K562 (cell line): ENCODE data around the gene ATP5MG. TPM values are rescaled to one million over a fixed set of nuclear protein-coding genes. Genes with fewer than 3 reads are reported as not detected.

Experiments used
- ATAC-seq: fragments of 200-7000 bp; cut with Tn5 transposase; 3 replicates; pipeline ENCODE4 v1.9.1; 2020; ENCODE audit warnings: moderate library complexity
- BruUV-seq: library from RNA; stranded (reverse); fragments of 400-500 nt; replicated peaks from 2 replicates; lab custom pipeline; 2021; lab: Mats Ljungman, UMichigan
- CTCF ChIA-PET: fragments of 300-600 bp; formaldehyde crosslinking; extraction: SDS; loops from one replicate; lab custom pipeline; 2021; ENCODE audit warnings: low intra/inter-chr PET ratio; lab: Yijun Ruan, JAX
- POLR2A ChIA-PET: fragments of 300-600, 350-650 bp; sonication (Branson Sonifier 250); formaldehyde crosslinking; extraction: SDS; loops from one replicate; lab custom pipeline; 2021; ENCODE audit warnings: antibody characterized with exemption, inconsistent platforms; lab: Yijun Ruan, JAX
- DNase-seq, 4 experiments: peaks; one replicate each; pipeline versions ENCODE4 v3.0.0 to v3.0.0-alpha.2; 2011 to 2018; ENCODE audit warnings: low spot score in 3 of 4, mixed read lengths in 3 of 4; ENCODE audit errors: extremely low read depth in 1 of 4
- FAIRE-seq: peaks from 2 replicates; lab custom pipeline; 2011; peaks lifted over from hg19 to GRCh38; lab: Jason Lieb, UNC
- H2AFZ ChIP-seq: 2 replicates; pipeline ENCODE4 v1.6.0; 2011; ENCODE audit warnings: low read depth, low read length, control low read depth, inconsistent platforms
- H3K27ac ChIP-seq: fragments of 200-600 bp; 3 replicates; pipeline ENCODE4 v1.8.0; 2011; ENCODE audit warnings: low read depth, mild to moderate bottlenecking, control low read depth, inconsistent platforms, low read length, moderate library complexity, mixed read lengths; ENCODE audit errors: extremely low read depth
- H3K27me3 ChIP-seq, 2 experiments: fragments of 300-600 bp in 1 of 2; 2 replicates in 1 of 2; 3 replicates in 1 of 2; pipeline versions ENCODE4 v1.6.0 to v1.8.0; 2011; ENCODE audit warnings: inconsistent platforms in 2 of 2, low read length in 2 of 2, mild to moderate bottlenecking in 1 of 2, mixed read lengths in 1 of 2, moderate library complexity in 1 of 2; ENCODE audit not compliant: control insufficient read depth in 2 of 2, insufficient read depth in 2 of 2
- H3K36me3 ChIP-seq: fragments of 300-600 bp; 3 replicates; pipeline ENCODE4 v1.8.0; 2011; ENCODE audit warnings: mild to moderate bottlenecking, low read length, inconsistent platforms; ENCODE audit not compliant: control insufficient read depth, insufficient read depth
- H3K4me1 ChIP-seq, 2 experiments: fragments of 200-600 bp in 1 of 2; replicated peaks in 1 of 2; 2 replicates in 1 of 2; 3 replicates in 1 of 2; pipeline versions ENCODE4 v1.5.1 to v1.8.0; 2011; ENCODE audit warnings: inconsistent platforms in 2 of 2, low read length in 2 of 2, mild to moderate bottlenecking in 1 of 2, mixed read lengths in 1 of 2, moderate library complexity in 1 of 2; ENCODE audit not compliant: control insufficient read depth in 2 of 2, insufficient read depth in 2 of 2
- H3K4me2 ChIP-seq: 2 replicates; pipeline ENCODE4 v1.6.1; 2011; ENCODE audit warnings: low read length, control low read depth, inconsistent platforms, mixed read lengths; ENCODE audit not compliant: insufficient read depth
- H3K4me3 ChIP-seq: fragments of 200-600 bp; sonication (generic), shearing (Covaris generic); 2 replicates; pipeline ENCODE4 v1.5.1; 2016; ENCODE audit warnings: control low read depth, inconsistent platforms
- H3K79me2 ChIP-seq: fragments of 200-600 bp; 3 replicates; pipeline ENCODE4 v1.8.0; 2011; ENCODE audit warnings: low read length, inconsistent platforms; ENCODE audit not compliant: control insufficient read depth, insufficient read depth
- H3K9ac ChIP-seq, 2 experiments: 2 replicates each; pipeline versions ENCODE4 v1.6.0 to v1.6.1; 2011; ENCODE audit warnings: low read depth in 2 of 2, low read length in 2 of 2, control low read depth in 1 of 2, inconsistent platforms in 1 of 2, mild to moderate bottlenecking in 1 of 2, mixed read lengths in 1 of 2; ENCODE audit not compliant: insufficient read depth in 1 of 2
- H3K9me1 ChIP-seq: one replicate; pipeline ENCODE4 v1.6.0; 2011; ENCODE audit warnings: inconsistent platforms, mild to moderate bottlenecking, low read length, moderate library complexity; ENCODE audit not compliant: control insufficient read depth, insufficient read depth
- H3K9me3 ChIP-seq: replicated peaks from 2 replicates; pipeline ENCODE4 v1.5.1; 2011; ENCODE audit warnings: low read depth, low read length, inconsistent platforms; ENCODE audit not compliant: control insufficient read depth, insufficient read depth
- H4K20me1 ChIP-seq: replicated peaks from 2 replicates; pipeline ENCODE4 v1.6.1; 2011; ENCODE audit warnings: low read length, inconsistent platforms, mixed read lengths; ENCODE audit not compliant: control insufficient read depth, insufficient read depth
- BHLHE40 ChIP-seq: IDR thresholded peaks from 2 replicates; pipeline ENCODE4 v1.6.1; 2011; ENCODE audit warnings: low read length, improper control_type of control experiment
- CCAR2 ChIP-seq: fragments of 200-400 bp; formaldehyde crosslinking; IDR thresholded peaks from 2 replicates; pipeline ENCODE4 v1.6.1; 2017; ENCODE audit warnings: mild to moderate bottlenecking, low read depth, low read length
- GATAD2A ChIP-seq: fragments of 450-650 bp; IDR thresholded peaks from 2 replicates; pipeline ENCODE4 v1.6.1; 2017
- LCOR ChIP-seq: sonication (generic); formaldehyde crosslinking; IDR thresholded peaks from 2 replicates; pipeline ENCODE4 v1.8.0; 2022; ENCODE audit warnings: mild to moderate bottlenecking, missing genetic modification reagents
- RFX7 ChIP-seq: fragments of 250-450 bp; sonication (Bioruptor Pico); IDR thresholded peaks from 2 replicates; pipeline ENCODE4 v1.5.1; 2021; ENCODE audit warnings: mild to moderate bottlenecking
- SNIP1 ChIP-seq: fragments of 450-650 bp; IDR thresholded peaks from 2 replicates; pipeline ENCODE4 v1.7.1; 2017; ENCODE audit warnings: low read depth, mild to moderate bottlenecking
- TAF7 ChIP-seq: fragments of 450-650 bp; IDR thresholded peaks from 2 replicates; pipeline ENCODE4 v1.6.1; 2016; ENCODE audit warnings: missing genetic modification characterization, missing compliant biosample characterization
- ZNF197 ChIP-seq: fragments of 200-800 bp; sonication (Bioruptor generic); IDR thresholded peaks from 2 replicates; pipeline ENCODE4 v1.6.1; 2016; ENCODE audit warnings: low read depth, missing genetic modification characterization, missing compliant biosample characterization
- ZNF212 ChIP-seq: fragments of 450-650 bp; formaldehyde crosslinking; IDR thresholded peaks from 2 replicates; pipeline ENCODE4 v1.4.0; 2020; ENCODE audit warnings: mild to moderate bottlenecking
- WGBS: fragments of 100-300 bp; shearing (Covaris generic); methylation state at CpG from one replicate; pipeline ENCODE4 v1.1.6; 2016; ENCODE audit warnings: low coverage, mixed read lengths; ENCODE audit not compliant: insufficient coverage; ENCODE audit errors: missing lambda C conversion rate; 5-methylcytosine and 5-hydroxymethylcytosine counted together
- in situ Hi-C: fragments of 300-500 bp; cut with MboI; formaldehyde crosslinking; loops from 4 replicates; pipeline ENCODE4 v1.15.0; 2018; ENCODE audit warnings: inconsistent platforms, mixed read lengths
- intact Hi-C: fragments of 100-400 bp; cut with micrococcal nuclease; formaldehyde crosslinking; loops from 2 replicates; pipeline ENCODE4 v1.14.2; 2022
- polyA plus RNA-seq, 8 experiments: library from polyadenylated mRNA; depleted of rRNA in 4 of 8; stranded (reverse) in 5 of 8; unstranded in 3 of 8; fragments of >200 nt; fragmentation: Nextera tagmentation in 2 of 8; fragmentation: Illumina TruSeq in 1 of 8; extraction: Ambion mirVana in 2 of 8; extraction: Trizol in 1 of 8; gene quantifications; 2 replicates each; pipeline versions ENCODE4 v1.2.1 to v1.2.3, GENCODE V29; 2011 to 2014; ENCODE audit warnings: inconsistent platforms in 1 of 8, missing spikeins in 1 of 8
- total RNA-seq, 7 experiments: library from RNA; depleted of rRNA in 6 of 7; stranded (reverse); fragments of >200 nt in 6 of 7; fragmentation: Illumina TruSeq in 2 of 7; extraction: Trizol in 2 of 7; gene quantifications; 2 replicates each; pipeline versions ENCODE4 v1.2.1 to v1.2.3, GENCODE V29; 2011 to 2021; ENCODE audit warnings: low replicate concordance in 1 of 7
- TF ChIP-seq, protein P1 (sequence below), 2 experiments: fragments of 450-650 bp in 1 of 2; sonication (generic) in 1 of 2; formaldehyde crosslinking in 1 of 2; IDR thresholded peaks in 1 of 2; conservative IDR thresholded peaks in 1 of 2; 2 replicates each; pipeline versions ENCODE4 v1.6.1 to v1.8.1; 2016 to 2023; ENCODE audit warnings: mild to moderate bottlenecking in 2 of 2, moderate library complexity in 2 of 2, inconsistent platforms in 1 of 2, missing genetic modification reagents in 1 of 2
- TF ChIP-seq, protein P2 (sequence below), 3 experiments: fragments of 200-800 bp in 1 of 3; sonication (Bioruptor generic) in 1 of 3; sonication (generic) in 1 of 3; formaldehyde crosslinking in 1 of 3; IDR thresholded peaks; 2 replicates each; pipeline versions ENCODE4 v1.6.1 to v1.8.0; 2016 to 2022; ENCODE audit warnings: mild to moderate bottlenecking in 2 of 3, missing compliant biosample characterization in 2 of 3, missing genetic modification characterization in 2 of 3, missing genetic modification reagents in 1 of 3
- TF ChIP-seq, protein P3 (sequence below): IDR thresholded peaks from 2 replicates; pipeline ENCODE4 v1.6.1; 2011; ENCODE audit warnings: borderline replicate concordance, low read depth, mild to moderate bottlenecking, moderate library complexity, low read length; ENCODE audit not compliant: insufficient read depth, poor library complexity, severe bottlenecking
- TF ChIP-seq, protein P4 (sequence below), 2 experiments: fragments of 450-650 bp in 1 of 2; IDR thresholded peaks; 2 replicates each; pipeline ENCODE4 v1.6.1; 2011 to 2017; ENCODE audit warnings: low read depth in 2 of 2, antibody characterized with exemption in 1 of 2, borderline replicate concordance in 1 of 2, low read length in 1 of 2, mild to moderate bottlenecking in 1 of 2, mixed read lengths in 1 of 2; ENCODE audit not compliant: control insufficient read depth in 1 of 2

ATP5MG gene
- total and polyA plus RNA-seq, 9 of the 15 experiments (the other 6 are each of a cell fraction or from before 2014, with no cell fraction given): 301 to 2,138 (median 434) TPM

DNA sequence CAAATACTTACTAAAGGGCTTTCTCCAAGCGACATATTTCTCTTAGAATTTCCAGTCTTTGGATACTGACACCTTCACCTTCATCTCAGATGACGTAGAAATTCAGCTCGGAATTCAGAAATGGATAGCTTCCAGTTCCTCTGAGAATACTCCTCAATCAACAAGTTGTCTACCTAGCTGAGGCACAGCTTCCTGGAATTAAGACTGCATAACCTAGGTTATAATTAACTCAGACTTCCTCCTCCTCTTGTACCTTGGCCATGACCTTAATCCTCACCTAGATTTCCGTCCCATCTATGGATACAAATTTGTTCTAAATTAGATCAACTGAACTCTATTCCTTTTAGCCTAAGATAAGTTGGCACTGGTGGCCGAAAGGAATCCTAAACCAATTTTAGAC is 17.4 kb downstream of the ATP5MG start:
- ChIA-PET POLR2A (interaction anchor here (1.1 to 1.5 kb wide), 3 partner anchors 8 to 16 kb away, joined by 3 to 4 read pairs (median 4); no protein-coding TSS in a partner anchor), CTCF (no interaction called here)
- FAIRE-seq (no peak), DNase-seq (no peak), ATAC-seq (no peak)
- in situ Hi-C loops (no loop called here), intact Hi-C loops (no loop called here)
- Histone ChIP-seq H2AFZ (no peak overlapping the region; the same call in 1 of the 2 replicates), H3K27me3 (no peaks in the 10 kb centered on the region), H3K4me2 (no peak overlapping the region), H4K20me1 (no peaks in the 10 kb centered on the region), H3K4me1 (peaks cover 4 to 20% of the 10 kb centered on the region in 2 experiments; a peak in 3 of 5 replicates), H3K27ac (no peak overlapping the region), H3K4me3 (no peak overlapping the region), H3K9me3 (no peaks in the 10 kb centered on the region), H3K36me3 (no peaks in the 10 kb centered on the region), H3K9ac (no peak overlapping the region), H3K9me1 (no peaks in the 10 kb centered on the region), H3K79me2 (no peaks in the 10 kb centered on the region)
- BruUV-seq: no TSS peak
- 55% methylated on average over 5 of the region's 5 CpGs for WGBS
- TF ChIP-seq, protein P1, sequence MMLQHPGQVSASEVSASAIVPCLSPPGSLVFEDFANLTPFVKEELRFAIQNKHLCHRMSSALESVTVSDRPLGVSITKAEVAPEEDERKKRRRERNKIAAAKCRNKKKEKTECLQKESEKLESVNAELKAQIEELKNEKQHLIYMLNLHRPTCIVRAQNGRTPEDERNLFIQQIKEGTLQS (IDR thresholded peaks at IDR 0.05): no peak
- TF ChIP-seq, protein P1 (CRISPR knock-in tag; conservative IDR thresholded peaks at IDR 0.05): no peak
- no peak for TF ChIP-seq BHLHE40
- TF ChIP-seq RFX7 (CRISPR knock-in tag): no peak
- TF ChIP-seq CCAR2: no peak
- no peak for TF ChIP-seq ZNF212
- TF ChIP-seq, protein P2, sequence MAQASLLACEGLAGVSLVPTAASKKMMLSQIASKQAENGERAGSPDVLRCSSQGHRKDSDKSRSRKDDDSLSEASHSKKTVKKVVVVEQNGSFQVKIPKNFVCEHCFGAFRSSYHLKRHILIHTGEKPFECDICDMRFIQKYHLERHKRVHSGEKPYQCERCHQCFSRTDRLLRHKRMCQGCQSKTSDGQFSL (CRISPR knock-in tag; IDR thresholded peaks at IDR 0.05): no peak
- TF ChIP-seq, protein P2 (tag; IDR thresholded peaks at IDR 0.05): no peak
- TF ChIP-seq, protein P3, sequence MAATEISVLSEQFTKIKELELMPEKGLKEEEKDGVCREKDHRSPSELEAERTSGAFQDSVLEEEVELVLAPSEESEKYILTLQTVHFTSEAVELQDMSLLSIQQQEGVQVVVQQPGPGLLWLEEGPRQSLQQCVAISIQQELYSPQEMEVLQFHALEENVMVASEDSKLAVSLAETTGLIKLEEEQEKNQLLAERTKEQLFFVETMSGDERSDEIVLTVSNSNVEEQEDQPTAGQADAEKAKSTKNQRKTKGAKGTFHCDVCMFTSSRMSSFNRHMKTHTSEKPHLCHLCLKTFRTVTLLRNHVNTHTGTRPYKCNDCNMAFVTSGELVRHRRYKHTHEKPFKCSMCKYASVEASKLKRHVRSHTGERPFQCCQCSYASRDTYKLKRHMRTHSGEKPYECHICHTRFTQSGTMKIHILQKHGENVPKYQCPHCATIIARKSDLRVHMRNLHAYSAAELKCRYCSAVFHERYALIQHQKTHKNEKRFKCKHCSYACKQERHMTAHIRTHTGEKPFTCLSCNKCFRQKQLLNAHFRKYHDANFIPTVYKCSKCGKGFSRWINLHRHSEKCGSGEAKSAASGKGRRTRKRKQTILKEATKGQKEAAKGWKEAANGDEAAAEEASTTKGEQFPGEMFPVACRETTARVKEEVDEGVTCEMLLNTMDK: no peak
- TF ChIP-seq LCOR (CRISPR knock-in tag): no peak
- TF ChIP-seq SNIP1: no peak
- TF ChIP-seq TAF7 (tag): no peak
- TF ChIP-seq ZNF197: no peak
- TF ChIP-seq, protein P4, sequence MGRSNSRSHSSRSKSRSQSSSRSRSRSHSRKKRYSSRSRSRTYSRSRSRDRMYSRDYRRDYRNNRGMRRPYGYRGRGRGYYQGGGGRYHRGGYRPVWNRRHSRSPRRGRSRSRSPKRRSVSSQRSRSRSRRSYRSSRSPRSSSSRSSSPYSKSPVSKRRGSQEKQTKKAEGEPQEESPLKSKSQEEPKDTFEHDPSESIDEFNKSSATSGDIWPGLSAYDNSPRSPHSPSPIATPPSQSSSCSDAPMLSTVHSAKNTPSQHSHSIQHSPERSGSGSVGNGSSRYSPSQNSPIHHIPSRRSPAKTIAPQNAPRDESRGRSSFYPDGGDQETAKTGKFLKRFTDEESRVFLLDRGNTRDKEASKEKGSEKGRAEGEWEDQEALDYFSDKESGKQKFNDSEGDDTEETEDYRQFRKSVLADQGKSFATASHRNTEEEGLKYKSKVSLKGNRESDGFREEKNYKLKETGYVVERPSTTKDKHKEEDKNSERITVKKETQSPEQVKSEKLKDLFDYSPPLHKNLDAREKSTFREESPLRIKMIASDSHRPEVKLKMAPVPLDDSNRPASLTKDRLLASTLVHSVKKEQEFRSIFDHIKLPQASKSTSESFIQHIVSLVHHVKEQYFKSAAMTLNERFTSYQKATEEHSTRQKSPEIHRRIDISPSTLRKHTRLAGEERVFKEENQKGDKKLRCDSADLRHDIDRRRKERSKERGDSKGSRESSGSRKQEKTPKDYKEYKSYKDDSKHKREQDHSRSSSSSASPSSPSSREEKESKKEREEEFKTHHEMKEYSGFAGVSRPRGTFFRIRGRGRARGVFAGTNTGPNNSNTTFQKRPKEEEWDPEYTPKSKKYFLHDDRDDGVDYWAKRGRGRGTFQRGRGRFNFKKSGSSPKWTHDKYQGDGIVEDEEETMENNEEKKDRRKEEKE (IDR thresholded peaks at IDR 0.05; ENCODE audit: borderline replicate concordance in 1 of 2, control insufficient read depth in 1 of 2, low read depth in 2 of 2, low read length in 1 of 2): no peak
- TF ChIP-seq GATAD2A: no peak
